Retinal pigment epithelial cell (primary cell): ENCODE results near the gene XPR1.
"Not testable (repeated sequence)": the region's sequence is repeated elsewhere in the genome, so short reads cannot be mapped to it uniquely, and the experiment has no call there.

ENCODE experiments used
- DNase-seq: peaks from one replicate; pipeline ENCODE4 v3.0.0-alpha.2; 2010; ENCODE audit warnings: low read depth
- H3K4me3 ChIP-seq: 2 replicates; pipeline ENCODE4 v1.5.1; 2011; ENCODE audit warnings: mild to moderate bottlenecking, low read length, control low read depth, moderate library complexity
- CTCF ChIP-seq: conservative IDR thresholded peaks from 2 replicates; pipeline ENCODE4 v1.5.1; 2011; ENCODE audit warnings: low read depth, low read length, control low read depth, inconsistent platforms

The XPR1 gene

GRCh38 chr1:180845352-180845751, 213.5 kb downstream of the XPR1 start:
- TF ChIP-seq CTCF: no peak
- H3K4me3 ChIP-seq: no peak overlapping the region
- no peak for DNase-seq

DNA sequence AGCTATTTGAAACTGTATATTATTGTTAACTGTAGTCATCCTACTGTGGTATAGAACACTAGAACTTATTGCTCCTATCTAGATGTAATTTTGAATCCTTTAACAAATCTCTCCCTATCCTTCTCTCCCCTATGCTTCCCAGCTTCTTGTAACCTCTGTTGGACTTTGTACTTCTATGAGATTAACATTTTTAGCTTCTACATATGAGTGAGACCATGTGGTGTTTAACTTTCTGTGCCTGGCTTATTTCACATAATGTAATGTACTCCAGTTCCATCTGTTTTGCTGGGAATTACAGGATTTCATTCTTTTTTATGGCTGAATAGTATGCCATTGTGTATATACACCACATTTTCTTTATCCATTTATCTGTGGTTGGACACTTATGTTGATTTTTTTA, 216.4 kb downstream of the XPR1 start:
- no peak for TF ChIP-seq CTCF
- no peak overlapping the region for H3K4me3 ChIP-seq
- DNase-seq: no peak

DNA sequence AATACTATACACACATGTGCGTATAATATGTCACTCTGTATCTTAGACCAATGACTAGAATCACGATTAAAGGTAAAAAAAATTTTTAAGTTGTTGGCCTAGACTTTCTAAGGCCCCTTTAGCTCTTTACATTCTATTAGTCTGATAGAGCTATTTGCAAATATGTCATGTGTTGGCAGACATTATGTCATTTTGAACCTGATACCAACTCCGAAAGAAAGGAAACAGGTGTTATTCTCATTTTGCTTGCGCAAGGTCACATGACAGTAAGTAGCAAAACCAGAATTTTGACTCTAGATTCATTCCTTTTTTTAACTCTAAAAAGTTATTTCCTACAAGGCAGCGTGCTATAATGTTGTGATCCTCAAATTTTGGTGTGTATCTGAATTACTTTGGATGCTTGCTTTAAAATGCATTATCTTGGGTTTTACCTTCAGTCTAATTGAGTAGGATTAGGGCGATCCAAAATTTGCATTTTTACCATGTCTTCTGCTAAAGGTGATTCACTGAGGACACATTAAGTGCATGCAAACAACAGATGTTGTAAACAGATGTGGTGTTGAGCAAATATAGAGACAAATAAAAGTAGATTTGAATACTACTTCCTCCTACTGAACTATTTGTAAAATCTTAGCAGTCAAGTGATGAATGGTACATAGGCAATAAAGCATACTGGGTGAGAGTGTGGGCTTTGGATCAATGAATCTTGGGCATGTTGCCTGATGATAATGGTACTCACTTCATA, 217.4 kb downstream of the XPR1 start:
- no peak for DNase-seq
- TF ChIP-seq CTCF: no peak

GRCh38 chr1:180851995-180852887, 220.4 kb downstream of the XPR1 start:
- H3K4me3 ChIP-seq: no peak overlapping the region
- DNase-seq: no peak
- no peak for TF ChIP-seq CTCF

More for the DNA sequence above, 217.4 kb downstream of the XPR1 start:
- no peak overlapping the region for H3K4me3 ChIP-seq

DNA sequence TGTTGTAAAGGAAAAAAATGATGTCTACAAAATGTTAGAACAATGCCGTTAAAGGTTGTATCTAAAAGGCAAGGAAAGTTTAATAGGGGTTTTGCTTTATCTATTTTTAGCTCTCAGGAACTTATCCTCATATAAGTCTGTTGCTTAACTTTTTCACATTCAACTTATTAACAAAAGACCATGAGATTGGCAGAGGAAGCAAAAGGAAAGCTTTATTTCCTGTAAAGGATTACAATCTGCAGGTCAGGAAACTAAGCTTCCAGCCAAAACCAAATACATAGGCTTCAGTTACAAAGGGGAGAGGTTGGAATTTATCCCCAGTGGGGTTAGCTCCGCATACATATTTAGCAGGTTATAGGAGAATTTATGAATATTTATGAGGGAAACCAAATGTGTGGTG, 222.2 kb downstream of the XPR1 start:
- DNase-seq: peak; percentile 49
- no peak overlapping the region for H3K4me3 ChIP-seq
- TF ChIP-seq CTCF: no peak

- H3K4me3 ChIP-seq: no peak overlapping the region
- DNase-seq: no peak
These were observed 222.6 kb downstream of the XPR1 start for GRCh38 chr1:180854456-180854855.

DNA sequence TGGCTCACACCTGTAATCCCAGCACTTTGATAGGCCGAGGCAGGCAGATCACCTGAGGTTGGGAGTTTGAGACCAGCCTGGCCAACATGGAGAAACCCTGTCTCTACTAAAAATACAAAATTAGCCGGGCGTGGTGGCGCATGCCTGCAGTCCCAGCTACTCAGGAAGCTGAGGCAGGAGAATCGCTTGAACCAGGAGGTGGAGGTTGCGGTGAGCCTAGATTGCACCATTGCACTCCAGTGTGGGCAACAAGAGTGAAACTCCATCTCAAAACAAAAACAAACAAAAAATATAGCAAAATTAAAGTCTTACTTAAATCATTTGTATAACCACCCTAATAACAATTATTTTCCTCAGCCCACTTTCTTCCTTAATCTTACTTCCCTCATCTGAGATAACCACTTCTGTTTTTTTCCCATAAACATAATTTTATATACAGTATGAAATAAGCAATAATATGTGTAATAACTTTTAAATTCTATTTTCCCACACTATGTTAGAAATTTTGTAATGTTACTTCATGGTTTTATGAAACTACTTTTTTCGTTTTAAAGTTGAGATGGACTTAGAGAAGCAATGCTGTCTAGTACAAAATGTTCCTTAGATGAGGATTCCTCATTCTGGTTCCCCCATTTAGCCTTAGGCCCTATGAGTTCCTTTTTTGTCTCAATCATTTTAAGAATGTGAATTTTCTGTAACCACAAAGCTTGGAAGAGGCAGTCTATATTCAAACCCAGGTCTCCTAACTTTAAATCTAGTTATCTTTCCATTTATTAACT, 226.3 kb downstream of the XPR1 start:
- DNase-seq, H3K4me3 ChIP-seq: not testable (repeated sequence)

More at GRCh38 chr1:180854456-180854855, 222.6 kb downstream of the XPR1 start:
- no peak for TF ChIP-seq CTCF
